Mucosa of stomach (tissue), 1 donor: ENCODE measurements around the gene COL5A2.

Source experiments
- H3K27me3 ChIP-seq: one replicate; pipeline ENCODE4 v1.7.0; 2013; ENCODE audit warnings: mild to moderate bottlenecking, low read length; ENCODE audit not compliant: control insufficient read depth, insufficient read depth
- H3K36me3 ChIP-seq: one replicate; pipeline ENCODE4 v1.7.0; 2013; ENCODE audit warnings: low read length; ENCODE audit not compliant: control insufficient read depth, insufficient read depth
- H3K4me1 ChIP-seq: one replicate; pipeline ENCODE4 v1.7.0; 2013; ENCODE audit warnings: mild to moderate bottlenecking, low read length; ENCODE audit not compliant: control insufficient read depth, insufficient read depth
- H3K4me3 ChIP-seq: one replicate; pipeline ENCODE4 v1.7.0; 2013; ENCODE audit warnings: low read length
- H3K9ac ChIP-seq: one replicate; pipeline ENCODE4 v1.7.0; 2013; ENCODE audit warnings: mild to moderate bottlenecking, low read length, moderate library complexity
- H3K9me3 ChIP-seq: one replicate; pipeline ENCODE4 v1.7.0; 2013; ENCODE audit warnings: mild to moderate bottlenecking, low read length, moderate library complexity; ENCODE audit not compliant: control insufficient read depth
- donor health status: Pancreatic carcinoma.

COL5A2 gene

DNA sequence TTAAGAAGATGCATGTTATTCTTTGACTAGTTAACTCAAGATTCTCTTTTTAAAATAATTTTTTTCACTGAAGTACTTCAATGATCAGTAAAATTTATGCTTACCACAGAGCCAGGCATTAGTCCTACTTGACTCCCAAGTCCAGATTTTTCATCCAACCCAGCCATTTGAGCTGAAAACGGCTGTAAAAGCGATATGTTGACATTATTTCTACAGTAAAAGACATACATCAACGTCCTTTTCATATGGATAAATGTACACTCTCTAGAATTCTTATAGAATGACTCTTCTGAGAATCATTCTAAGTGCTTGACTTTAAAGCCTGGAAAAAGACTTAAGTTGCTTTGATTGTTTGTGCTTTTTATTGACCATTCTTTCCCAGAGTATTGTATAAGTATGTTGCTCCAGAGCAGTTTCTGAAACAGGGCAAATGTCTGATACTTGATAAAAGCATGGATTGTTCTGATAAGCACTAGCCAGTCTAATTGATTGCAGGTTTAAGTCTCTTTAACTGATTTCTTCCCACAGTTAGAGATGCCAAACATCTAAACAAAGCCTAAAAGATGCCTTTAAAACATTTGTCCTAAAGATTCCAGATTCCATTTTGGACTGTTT is 90.9 kb downstream of the COL5A2 start:
- no peaks in the 10 kb centered on the region for H3K36me3 ChIP-seq
- no peaks in the 10 kb centered on the region for H3K4me1 ChIP-seq
- H3K27me3 ChIP-seq, result no peaks in the 10 kb centered on the region
- H3K9ac ChIP-seq, result no peak overlapping the region
- no peaks in the 10 kb centered on the region for H3K9me3 ChIP-seq
- H3K4me3 ChIP-seq, result no peak overlapping the region

DNA sequence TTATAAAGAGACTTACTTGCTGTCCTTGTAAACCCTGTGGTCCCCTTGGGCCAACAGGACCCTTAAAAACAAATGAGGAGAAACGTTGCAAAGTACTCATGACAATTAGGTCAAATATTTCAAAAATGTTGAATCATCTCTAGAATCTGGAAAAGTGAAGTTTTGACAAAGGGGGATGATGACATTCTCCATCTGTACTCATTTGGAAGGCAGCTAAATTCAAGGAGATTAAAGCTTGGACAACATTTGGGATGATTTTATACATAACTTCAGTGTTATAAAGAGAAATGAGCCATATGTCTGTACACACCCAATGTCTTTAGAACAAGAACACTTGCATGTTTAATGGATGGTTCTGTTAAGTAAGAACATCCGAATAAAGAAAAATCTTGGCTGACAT is 92.9 kb downstream of the COL5A2 start:
- H3K36me3 ChIP-seq, result no peaks in the 10 kb centered on the region
- H3K9ac ChIP-seq, result no peak overlapping the region
- peaks cover 4% of the 10 kb centered on the region for H3K4me1 ChIP-seq
- no peak overlapping the region for H3K4me3 ChIP-seq
- no peaks in the 10 kb centered on the region for H3K9me3 ChIP-seq
- no peaks in the 10 kb centered on the region for H3K27me3 ChIP-seq

DNA sequence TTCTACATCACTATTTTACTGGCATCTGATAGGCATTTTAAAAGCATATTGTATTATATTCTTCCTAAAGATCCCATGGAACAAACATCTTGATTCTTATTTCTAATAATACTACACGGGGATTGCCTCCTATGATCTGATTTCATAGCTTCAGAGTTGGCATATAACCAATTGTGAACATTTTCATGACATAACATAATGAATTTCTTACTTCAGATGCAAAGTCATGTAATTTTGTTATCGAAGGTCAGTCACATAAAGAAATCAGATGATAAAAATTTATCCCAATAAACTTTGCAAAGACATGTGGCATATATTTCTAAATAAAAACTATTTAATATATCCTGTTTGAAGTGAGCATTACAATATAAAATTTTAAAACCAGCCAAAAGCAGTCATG is 93.3 kb downstream of the COL5A2 start:
- Histone ChIP-seq H3K4me1 (peaks cover 4% of the 10 kb centered on the region), H3K9me3 (no peaks in the 10 kb centered on the region), H3K27me3 (no peaks in the 10 kb centered on the region), H3K4me3 (no peak overlapping the region), H3K9ac (no peak overlapping the region), H3K36me3 (no peaks in the 10 kb centered on the region)

DNA sequence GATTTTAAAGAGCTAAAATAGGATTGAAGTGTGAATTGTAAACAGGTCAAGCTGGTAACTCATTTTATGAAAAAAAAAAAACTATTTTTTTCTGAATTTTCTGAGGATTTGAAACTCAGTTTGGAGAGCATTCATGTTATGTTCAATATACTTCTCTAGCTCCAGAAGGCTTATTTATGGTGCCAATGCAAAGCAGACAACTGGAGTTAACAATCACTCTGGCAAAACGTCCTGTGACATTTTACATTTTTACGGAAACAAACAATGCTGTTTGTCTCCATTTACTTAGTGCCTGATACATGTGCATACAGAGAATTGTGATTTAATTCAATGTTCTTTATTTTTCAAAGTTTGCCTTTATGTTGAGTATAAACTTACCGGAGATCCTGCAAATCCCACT is 96.0 kb downstream of the COL5A2 start:
- Histone ChIP-seq H3K36me3 (no peaks in the 10 kb centered on the region), H3K27me3 (no peaks in the 10 kb centered on the region), H3K4me1 (peaks cover 4% of the 10 kb centered on the region), H3K4me3 (no peak overlapping the region), H3K9me3 (no peaks in the 10 kb centered on the region), H3K9ac (no peak overlapping the region)

DNA sequence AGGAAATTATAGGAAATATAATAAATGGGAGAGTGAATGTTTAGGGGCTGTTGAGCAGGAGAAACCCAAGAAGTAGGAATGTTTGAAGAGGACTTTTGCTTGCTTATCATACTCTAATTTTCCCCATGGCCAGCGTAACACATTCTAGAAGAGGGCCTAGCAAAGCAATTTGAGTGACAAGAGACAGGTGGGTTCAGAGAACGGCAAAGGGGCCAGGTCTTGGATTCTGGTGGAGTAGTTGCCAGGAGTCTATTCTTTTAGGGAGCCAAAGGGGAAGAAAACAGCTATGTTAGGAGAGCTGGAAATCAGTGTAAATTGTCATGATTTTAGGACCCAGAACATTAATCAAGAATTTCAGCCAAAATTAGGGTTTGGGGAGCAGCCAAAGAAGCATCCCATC is 96.5 kb downstream of the COL5A2 start:
- H3K36me3 ChIP-seq, result no peaks in the 10 kb centered on the region
- H3K4me1 ChIP-seq, result peaks cover 4% of the 10 kb centered on the region
- H3K9me3 ChIP-seq, result no peaks in the 10 kb centered on the region
- H3K27me3 ChIP-seq, result no peaks in the 10 kb centered on the region
- H3K4me3 ChIP-seq, result no peak overlapping the region
- no peak overlapping the region for H3K9ac ChIP-seq

DNA sequence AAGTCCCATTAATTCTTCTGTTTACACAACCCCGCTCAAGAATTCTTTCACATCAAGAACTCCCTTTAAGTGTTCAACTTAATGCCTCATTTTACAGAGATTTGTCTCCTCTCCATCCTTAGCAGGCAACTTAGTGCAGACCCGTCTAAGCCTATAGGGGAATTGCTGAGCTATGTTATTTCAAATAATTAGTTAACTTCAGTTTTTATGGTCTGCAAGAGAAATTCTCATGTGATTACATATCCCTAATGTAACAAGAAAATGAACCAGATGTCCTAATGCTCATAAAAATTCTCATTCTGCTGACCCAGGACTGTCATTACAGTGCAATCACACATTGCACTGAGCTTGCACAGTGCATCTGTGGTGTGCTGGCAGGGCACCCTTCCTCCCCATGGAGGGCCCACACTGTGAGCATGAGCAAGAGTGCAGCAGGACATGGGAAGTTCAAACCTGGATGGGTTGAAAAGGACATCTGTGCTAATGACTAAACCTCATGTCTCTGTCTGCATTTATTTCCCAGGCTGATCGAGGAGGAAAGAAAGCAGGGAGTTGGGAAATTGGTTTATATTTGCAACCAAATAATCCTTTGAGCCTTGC is 97.1 kb downstream of the COL5A2 start:
- no peak overlapping the region for H3K4me3 ChIP-seq
- H3K9me3 ChIP-seq, result no peaks in the 10 kb centered on the region
- peaks cover 4% of the 10 kb centered on the region for H3K4me1 ChIP-seq
- no peak overlapping the region for H3K9ac ChIP-seq
- no peaks in the 10 kb centered on the region for H3K27me3 ChIP-seq
- no peaks in the 10 kb centered on the region for H3K36me3 ChIP-seq

DNA sequence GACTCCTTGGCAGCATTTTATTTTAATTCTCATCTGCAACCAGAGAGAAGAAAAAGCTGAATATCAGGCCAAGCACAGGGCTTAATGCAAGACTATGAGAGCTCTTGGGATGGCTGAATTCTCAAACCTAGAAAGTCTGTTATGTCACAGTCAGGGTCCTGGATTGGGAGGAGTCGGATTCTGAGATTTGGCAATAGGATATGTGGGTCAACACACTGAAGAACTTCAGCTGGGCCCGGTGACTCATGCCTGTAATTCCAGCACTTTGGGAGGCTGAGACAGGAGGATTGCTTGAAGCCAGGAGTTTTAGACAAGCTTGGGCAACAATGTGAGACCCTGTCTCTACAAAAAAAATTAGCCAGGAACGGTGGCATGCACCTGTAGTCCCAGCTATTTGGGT is 103.0 kb downstream of the COL5A2 start:
- Histone ChIP-seq H3K4me1 (no peaks in the 10 kb centered on the region), H3K9me3 (no peaks in the 10 kb centered on the region), H3K27me3 (no peaks in the 10 kb centered on the region), H3K36me3 (no peaks in the 10 kb centered on the region), H3K4me3 (no peak overlapping the region), H3K9ac (no peak overlapping the region)

DNA sequence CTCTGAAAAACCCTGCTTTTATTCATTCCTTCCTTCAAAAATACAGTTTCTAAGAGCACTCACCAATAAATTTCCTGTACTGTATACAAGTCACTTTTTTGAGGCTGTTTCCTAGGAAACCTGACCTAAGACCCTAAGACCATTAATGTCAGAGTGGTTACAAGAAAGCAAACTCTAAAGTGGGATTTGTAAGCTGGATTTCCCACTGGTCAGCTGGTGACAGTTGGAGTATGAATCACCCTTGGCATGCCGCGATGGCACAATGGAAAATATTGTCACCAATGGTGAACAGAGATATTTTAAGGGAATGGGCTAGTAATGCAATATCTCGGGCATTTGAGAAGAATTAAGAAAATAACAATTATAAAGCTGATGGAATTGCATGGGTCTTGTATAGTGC is 103.4 kb downstream of the COL5A2 start:
- no peaks in the 10 kb centered on the region for H3K9me3 ChIP-seq
- H3K36me3 ChIP-seq, result no peaks in the 10 kb centered on the region
- H3K9ac ChIP-seq, result no peak overlapping the region
- no peaks in the 10 kb centered on the region for H3K27me3 ChIP-seq
- no peak overlapping the region for H3K4me3 ChIP-seq
- H3K4me1 ChIP-seq, result no peaks in the 10 kb centered on the region

DNA sequence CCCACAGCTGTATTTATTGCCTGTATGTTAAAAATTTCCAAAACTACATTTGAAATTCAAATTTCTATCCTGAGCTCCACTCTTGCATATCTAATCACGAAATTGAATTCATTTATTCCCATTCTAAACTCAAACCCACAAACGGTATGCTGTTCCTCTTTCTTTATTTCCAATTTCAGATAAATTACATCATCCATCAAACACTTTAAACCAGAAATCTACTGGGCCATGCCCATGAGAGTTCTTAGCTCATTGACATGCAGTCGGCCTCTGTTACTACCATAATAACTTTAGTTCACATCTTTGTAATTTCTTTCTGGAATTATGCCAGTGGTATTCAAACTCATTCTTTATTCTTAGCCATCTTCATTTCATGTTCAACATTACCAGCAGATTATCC is 105.1 kb downstream of the COL5A2 start:
- Histone ChIP-seq H3K36me3 (no peaks in the 10 kb centered on the region), H3K4me3 (no peak overlapping the region), H3K4me1 (no peaks in the 10 kb centered on the region), H3K9ac (no peak overlapping the region), H3K9me3 (no peaks in the 10 kb centered on the region), H3K27me3 (no peaks in the 10 kb centered on the region)

DNA sequence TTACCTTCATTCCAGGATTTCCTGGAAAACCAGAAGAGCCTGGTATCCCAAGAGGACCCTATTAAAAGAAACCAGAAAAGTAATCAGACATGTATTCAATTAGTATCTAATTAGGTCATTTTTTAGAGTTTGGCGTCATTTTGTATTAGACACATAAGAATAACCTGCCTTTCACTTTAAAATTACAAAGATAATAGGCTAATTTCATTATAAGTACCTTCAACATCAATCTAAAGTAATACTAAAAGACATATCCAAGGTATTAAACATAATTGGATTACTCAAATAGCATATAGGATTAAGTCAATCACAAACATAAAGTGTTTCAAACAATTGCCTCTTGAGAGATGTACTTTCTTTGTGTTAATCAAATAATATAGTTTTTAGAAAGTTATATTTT is 107.5 kb downstream of the COL5A2 start:
- no peaks in the 10 kb centered on the region for H3K27me3 ChIP-seq
- no peaks in the 10 kb centered on the region for H3K4me1 ChIP-seq
- no peaks in the 10 kb centered on the region for H3K9me3 ChIP-seq
- H3K9ac ChIP-seq, result no peak overlapping the region
- no peaks in the 10 kb centered on the region for H3K36me3 ChIP-seq
- no peak overlapping the region for H3K4me3 ChIP-seq

DNA sequence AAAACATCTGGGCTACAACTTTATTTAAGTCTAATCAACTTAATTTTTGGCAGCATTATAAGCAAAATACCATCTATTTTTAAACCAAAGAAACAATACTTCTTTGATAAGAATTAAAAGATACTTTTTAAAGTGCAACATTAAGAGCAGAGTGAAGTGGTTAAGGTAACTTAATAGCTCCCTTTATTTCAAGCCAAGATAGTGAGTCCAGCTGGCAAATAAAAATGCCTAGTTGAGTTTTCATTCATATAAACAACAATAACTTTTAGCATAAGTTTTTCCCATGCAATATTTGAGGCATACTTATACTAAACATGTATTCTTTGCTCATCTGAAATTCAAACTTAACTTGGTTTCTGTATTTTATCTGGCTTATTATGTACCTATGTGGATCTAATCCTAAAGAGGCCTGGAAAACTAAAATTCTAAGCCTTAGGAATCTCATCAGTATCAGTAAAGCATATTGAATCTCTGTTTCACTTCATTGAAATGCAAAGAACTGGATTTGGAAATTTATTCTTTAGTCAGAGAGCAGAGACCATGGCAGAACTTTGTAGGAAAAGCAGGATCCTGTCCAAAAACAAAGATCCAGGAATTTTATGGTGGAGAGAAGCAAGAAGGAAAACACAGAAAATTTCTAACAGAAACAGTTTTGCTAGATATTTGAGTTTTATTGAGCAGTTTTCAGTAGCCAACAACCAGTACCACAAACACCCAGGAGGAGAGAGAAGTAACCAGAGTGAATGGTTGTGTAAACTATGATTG is 109.5 kb downstream of the COL5A2 start:
- Histone ChIP-seq H3K4me1 (no peaks in the 10 kb centered on the region), H3K4me3 (no peak overlapping the region), H3K9ac (no peak overlapping the region), H3K9me3 (no peaks in the 10 kb centered on the region), H3K27me3 (no peaks in the 10 kb centered on the region), H3K36me3 (peaks cover 6% of the 10 kb centered on the region)

DNA sequence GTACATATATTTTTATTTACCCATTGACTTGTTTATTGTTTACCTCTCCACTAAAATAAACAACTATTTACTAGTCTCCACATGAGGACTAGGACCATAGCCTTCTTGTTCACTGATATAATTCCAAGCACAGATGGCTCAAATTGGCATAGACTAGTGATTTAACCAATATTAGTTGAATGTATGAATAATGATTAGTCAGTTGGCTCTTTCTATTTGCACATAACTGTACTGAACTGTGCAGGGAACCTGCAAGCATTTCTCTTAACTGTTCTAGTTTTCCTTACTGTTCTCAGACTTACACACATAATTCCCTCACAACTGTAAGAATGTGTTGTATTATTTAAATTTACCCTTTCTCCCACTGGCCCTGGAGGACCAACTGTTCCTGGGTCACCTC is 113.5 kb downstream of the COL5A2 start:
- Histone ChIP-seq H3K9me3 (no peaks in the 10 kb centered on the region), H3K27me3 (no peaks in the 10 kb centered on the region), H3K4me3 (no peak overlapping the region), H3K4me1 (no peaks in the 10 kb centered on the region), H3K9ac (no peak overlapping the region), H3K36me3 (peaks cover 6% of the 10 kb centered on the region)
